Transverse colon (tissue), 4 donors: Measurements from ENCODE around the gene HIVEP3.

Experiments
- POLR2A ChIP-seq: fragments of 450-650 bp; IDR thresholded peaks from one replicate; pipeline ENCODE4 v1.6.1; 2016; ENCODE audit warnings: antibody characterized with exemption, mild to moderate bottlenecking, moderate library complexity
- POLR2AphosphoS5 ChIP-seq, 3 donors: sonication (generic); formaldehyde crosslinking; IDR thresholded peaks; one replicate each; pipeline ENCODE4 v1.6.1; 2016; ENCODE audit warnings: antibody characterized with exemption in 3 of 3
- TF ChIP-seq, protein P1 (sequence below), 5 experiments: fragments of 200-600 bp in 3 of 5; fragments of 450-650 bp in 2 of 5; sonication (generic) in 3 of 5; IDR thresholded peaks; 1 replicate in 2 of 5; 2 replicates in 3 of 5; pipeline ENCODE4 v1.5.1; 2016 to 2017; ENCODE audit warnings: antibody characterized with exemption in 5 of 5, inconsistent platforms in 3 of 5, mild to moderate bottlenecking in 2 of 5, moderate library complexity in 1 of 5

DNA sequence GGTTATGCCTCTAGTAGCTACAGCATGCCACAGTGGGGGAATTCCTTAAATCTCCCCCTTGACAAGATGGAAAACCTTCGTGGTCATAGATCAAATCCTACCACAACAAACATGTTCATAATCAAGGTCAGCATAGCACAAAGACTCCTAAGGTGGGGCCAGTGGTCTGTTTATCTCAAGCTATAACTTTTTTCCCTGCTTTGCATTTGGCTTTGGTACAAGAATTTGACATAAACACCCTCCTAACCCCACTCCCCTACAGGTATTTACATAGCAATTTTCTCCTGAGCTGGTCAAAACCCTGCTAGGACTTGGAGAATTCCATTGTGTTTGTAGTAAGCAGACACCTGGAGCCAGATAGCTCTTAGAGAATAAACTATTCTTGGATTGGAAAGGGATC lies 58.5 kb downstream of the HIVEP3 start:
- TF ChIP-seq, protein P1, sequence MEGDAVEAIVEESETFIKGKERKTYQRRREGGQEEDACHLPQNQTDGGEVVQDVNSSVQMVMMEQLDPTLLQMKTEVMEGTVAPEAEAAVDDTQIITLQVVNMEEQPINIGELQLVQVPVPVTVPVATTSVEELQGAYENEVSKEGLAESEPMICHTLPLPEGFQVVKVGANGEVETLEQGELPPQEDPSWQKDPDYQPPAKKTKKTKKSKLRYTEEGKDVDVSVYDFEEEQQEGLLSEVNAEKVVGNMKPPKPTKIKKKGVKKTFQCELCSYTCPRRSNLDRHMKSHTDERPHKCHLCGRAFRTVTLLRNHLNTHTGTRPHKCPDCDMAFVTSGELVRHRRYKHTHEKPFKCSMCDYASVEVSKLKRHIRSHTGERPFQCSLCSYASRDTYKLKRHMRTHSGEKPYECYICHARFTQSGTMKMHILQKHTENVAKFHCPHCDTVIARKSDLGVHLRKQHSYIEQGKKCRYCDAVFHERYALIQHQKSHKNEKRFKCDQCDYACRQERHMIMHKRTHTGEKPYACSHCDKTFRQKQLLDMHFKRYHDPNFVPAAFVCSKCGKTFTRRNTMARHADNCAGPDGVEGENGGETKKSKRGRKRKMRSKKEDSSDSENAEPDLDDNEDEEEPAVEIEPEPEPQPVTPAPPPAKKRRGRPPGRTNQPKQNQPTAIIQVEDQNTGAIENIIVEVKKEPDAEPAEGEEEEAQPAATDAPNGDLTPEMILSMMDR (IDR thresholded peaks at IDR 0.05) = no peak
- TF ChIP-seq POLR2A = no peak
- TF ChIP-seq POLR2AphosphoS5 (IDR thresholded peaks at IDR 0.05) = no peak
